HEK293 (cell line): ENCODE data around the gene CPNE4.

Experiments used
- CTCF ChIA-PET: fragments of 350-600 bp; formaldehyde crosslinking; extraction: SDS; loops from one replicate; lab custom pipeline; 2021; ENCODE audit warnings: antibody characterized with exemption; lab: Yijun Ruan, JAX
- POLR2A ChIA-PET: fragments of 300-600 bp; formaldehyde crosslinking; extraction: SDS; loops from one replicate; lab custom pipeline; 2020; ENCODE audit warnings: antibody characterized with exemption, inconsistent platforms; lab: Yijun Ruan, JAX
- H3K27ac ChIP-seq: fragments of 200-500 bp; sonication (Bioruptor generic); 2 replicates; pipeline ENCODE4 v1.5.1; 2014; ENCODE audit warnings: low read depth, low read length, control low read depth, inconsistent platforms; ENCODE audit errors: extremely low read depth
- H3K36me3 ChIP-seq, 2 experiments: fragments of 200-500 bp in 1 of 2; sonication (Bioruptor generic) in 1 of 2; 1 replicate in 1 of 2; 2 replicates in 1 of 2; pipeline ENCODE4 v1.5.1; 2014 to 2017; ENCODE audit warnings: inconsistent platforms in 2 of 2, low read length in 2 of 2; ENCODE audit not compliant: control insufficient read depth in 2 of 2, insufficient read depth in 1 of 2
- H3K4me1 ChIP-seq: fragments of 200-500 bp; sonication (Bioruptor generic); 2 replicates; pipeline ENCODE4 v1.5.1; 2014; ENCODE audit warnings: mild to moderate bottlenecking, low read length, inconsistent platforms; ENCODE audit not compliant: control insufficient read depth, insufficient read depth
- H3K4me3 ChIP-seq: 2 replicates; pipeline ENCODE4 v1.5.1; 2011; ENCODE audit warnings: low read depth, mild to moderate bottlenecking, control low read depth, low read length, moderate library complexity
- H3K9me3 ChIP-seq: fragments of 200-500 bp; sonication (Bioruptor generic); 2 replicates; pipeline ENCODE4 v1.5.1; 2014; ENCODE audit warnings: low read depth, low read length, inconsistent platforms; ENCODE audit not compliant: control insufficient read depth, insufficient read depth
- ELK4 ChIP-seq: IDR thresholded peaks from 2 replicates; pipeline ENCODE4 v1.6.1; 2011; ENCODE audit warnings: mild to moderate bottlenecking, low read depth, low read length, borderline replicate concordance
- PRDM10 ChIP-seq: fragments of 450-650 bp; formaldehyde crosslinking; IDR thresholded peaks from 2 replicates; pipeline ENCODE4 v1.5.1; 2016; ENCODE audit warnings: missing biosample characterization, missing genetic modification characterization
- SCRT1 ChIP-seq: fragments of 450-650 bp; formaldehyde crosslinking; IDR thresholded peaks from 2 replicates; pipeline ENCODE4 v1.5.1; 2016; ENCODE audit warnings: missing biosample characterization, missing genetic modification characterization, borderline replicate concordance
- SETDB1 ChIP-seq: IDR thresholded peaks from one replicate; pipeline ENCODE4 v1.6.1; 2017; ENCODE audit warnings: mild to moderate bottlenecking, low read length, moderate library complexity, mixed read lengths; ENCODE audit not compliant: insufficient read length
- SP3 ChIP-seq: fragments of 450-650 bp; formaldehyde crosslinking; IDR thresholded peaks from 2 replicates; pipeline ENCODE4 v1.5.1; 2016; ENCODE audit warnings: missing biosample characterization, missing genetic modification characterization
- ZBTB21 ChIP-seq: fragments of 450-650 bp; formaldehyde crosslinking; IDR thresholded peaks from 2 replicates; pipeline ENCODE4 v1.5.1; 2017; ENCODE audit warnings: missing biosample characterization, missing genetic modification characterization
- ZEB2 ChIP-seq: fragments of 450-650 bp; formaldehyde crosslinking; IDR thresholded peaks from 2 replicates; pipeline ENCODE4 v1.5.1; 2016; ENCODE audit warnings: missing biosample characterization, missing genetic modification characterization
- ZFHX2 ChIP-seq: fragments of 450-650 bp; formaldehyde crosslinking; conservative IDR thresholded peaks from 2 replicates; pipeline ENCODE4 v1.5.1; 2016; ENCODE audit warnings: missing biosample characterization, missing genetic modification characterization
- ZNF184 ChIP-seq: fragments of 450-650 bp; IDR thresholded peaks from 2 replicates; pipeline ENCODE4 v1.5.1; 2018; ENCODE audit warnings: missing biosample characterization, mild to moderate bottlenecking, missing genetic modification characterization
- ZNF23 ChIP-seq: fragments of 450-650 bp; formaldehyde crosslinking; IDR thresholded peaks from 2 replicates; pipeline ENCODE4 v1.5.1; 2016; ENCODE audit warnings: missing biosample characterization, missing genetic modification characterization, borderline replicate concordance
- ZNF248 ChIP-seq: fragments of 450-650 bp; formaldehyde crosslinking; IDR thresholded peaks from 2 replicates; pipeline ENCODE4 v1.5.1; 2017; ENCODE audit warnings: missing biosample characterization, missing genetic modification characterization
- ZNF341 ChIP-seq: fragments of 450-650 bp; formaldehyde crosslinking; IDR thresholded peaks from 2 replicates; pipeline ENCODE4; 2016; ENCODE audit warnings: low read depth, missing biosample characterization, missing genetic modification characterization
- ZNF354C ChIP-seq: fragments of 450-650 bp; formaldehyde crosslinking; IDR thresholded peaks from 2 replicates; pipeline ENCODE4 v1.5.1; 2016; ENCODE audit warnings: missing biosample characterization, missing genetic modification characterization, low read depth, borderline replicate concordance
- ZNF391 ChIP-seq: fragments of 450-650 bp; formaldehyde crosslinking; IDR thresholded peaks from 2 replicates; pipeline ENCODE4 v1.5.1; 2016; ENCODE audit warnings: low read depth, missing biosample characterization, missing genetic modification characterization, borderline replicate concordance
- ZNF394 ChIP-seq: fragments of 450-650 bp; formaldehyde crosslinking; IDR thresholded peaks from 2 replicates; pipeline ENCODE4 v1.5.1; 2016; ENCODE audit warnings: missing biosample characterization, missing genetic modification characterization, mild to moderate bottlenecking, moderate library complexity, borderline replicate concordance
- ZNF416 ChIP-seq: fragments of 450-650 bp; formaldehyde crosslinking; IDR thresholded peaks from 2 replicates; pipeline ENCODE4 v1.5.1; 2016; ENCODE audit warnings: missing biosample characterization, missing genetic modification characterization
- ZNF48 ChIP-seq: fragments of 450-650 bp; formaldehyde crosslinking; IDR thresholded peaks from 2 replicates; pipeline ENCODE4 v1.5.1; 2016; ENCODE audit warnings: missing biosample characterization, missing genetic modification characterization
- ZNF521 ChIP-seq: fragments of 450-650 bp; formaldehyde crosslinking; IDR thresholded peaks from 2 replicates; pipeline ENCODE4 v1.5.1; 2017; ENCODE audit warnings: missing biosample characterization, mild to moderate bottlenecking, missing genetic modification characterization
- ZNF558 ChIP-seq: fragments of 450-650 bp; formaldehyde crosslinking; IDR thresholded peaks from 2 replicates; pipeline ENCODE4 v1.5.1; 2016; ENCODE audit warnings: missing biosample characterization, missing genetic modification characterization
- ZNF580 ChIP-seq: fragments of 450-650 bp; formaldehyde crosslinking; IDR thresholded peaks from 2 replicates; pipeline ENCODE4 v1.5.1; 2016; ENCODE audit warnings: missing biosample characterization, missing genetic modification characterization
- ZNF596 ChIP-seq: fragments of 450-650 bp; IDR thresholded peaks from 2 replicates; pipeline ENCODE4 v1.5.0; 2018; ENCODE audit warnings: missing biosample characterization, mild to moderate bottlenecking, missing genetic modification characterization, moderate library complexity
- ZNF626 ChIP-seq: fragments of 450-650 bp; sonication (Bioruptor Pico); formaldehyde crosslinking; IDR thresholded peaks from 2 replicates; pipeline ENCODE4 v1.5.1; 2018; ENCODE audit warnings: missing biosample characterization, missing genetic modification characterization, inconsistent platforms
- ZNF670 ChIP-seq: fragments of 450-650 bp; formaldehyde crosslinking; IDR thresholded peaks from 2 replicates; pipeline ENCODE4 v1.5.1; 2016; ENCODE audit warnings: missing biosample characterization, missing genetic modification characterization, low read depth
- ZNF704 ChIP-seq: fragments of 450-650 bp; formaldehyde crosslinking; IDR thresholded peaks from 2 replicates; pipeline ENCODE4 v1.5.1; 2016; ENCODE audit warnings: missing biosample characterization, missing genetic modification characterization
- ZNF707 ChIP-seq: fragments of 450-650 bp; formaldehyde crosslinking; IDR thresholded peaks from 2 replicates; pipeline ENCODE4 v1.5.1; 2016; ENCODE audit warnings: missing biosample characterization, missing genetic modification characterization
- ZNF76 ChIP-seq: fragments of 450-650 bp; formaldehyde crosslinking; IDR thresholded peaks from 2 replicates; pipeline ENCODE4; 2016; ENCODE audit warnings: low read depth, missing biosample characterization, missing genetic modification characterization, borderline replicate concordance
- ZSCAN4 ChIP-seq: fragments of 450-650 bp; formaldehyde crosslinking; IDR thresholded peaks from 2 replicates; pipeline ENCODE4 v1.5.1; 2017; ENCODE audit warnings: missing biosample characterization, missing genetic modification characterization
- ZXDB ChIP-seq: fragments of 450-650 bp; formaldehyde crosslinking; IDR thresholded peaks from 2 replicates; pipeline ENCODE4 v1.5.1; 2016; ENCODE audit warnings: missing biosample characterization, missing genetic modification characterization
- TF ChIP-seq, protein P1 (sequence below): fragments of 450-650 bp; formaldehyde crosslinking; IDR thresholded peaks from 2 replicates; pipeline ENCODE4 v1.5.1; 2016; ENCODE audit warnings: missing biosample characterization, missing genetic modification characterization
- TF ChIP-seq, protein P2 (sequence below): fragments of 450-650 bp; formaldehyde crosslinking; IDR thresholded peaks from 2 replicates; pipeline ENCODE4 v1.5.1; 2016; ENCODE audit warnings: missing biosample characterization, missing genetic modification characterization

Gene CPNE4

DNA sequence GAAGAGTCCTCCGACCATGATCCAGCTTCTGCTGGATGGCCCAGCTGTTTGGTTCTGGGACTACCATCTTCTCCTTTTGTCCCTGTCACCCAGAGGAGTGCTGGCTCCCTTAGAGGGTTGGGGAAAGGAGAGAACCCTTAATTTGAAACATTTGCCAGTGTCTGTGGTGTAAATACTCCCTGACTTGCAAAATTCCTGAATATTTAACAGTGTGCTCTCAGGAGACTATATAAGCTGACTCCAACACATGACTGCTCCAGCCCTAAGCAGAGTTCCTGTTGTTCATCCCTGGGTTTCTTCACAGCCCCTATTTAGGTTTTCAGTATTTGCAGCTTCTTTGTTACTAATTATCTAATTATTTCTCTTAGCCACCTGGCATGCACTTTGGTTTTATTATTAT, 133.1 kb downstream of the CPNE4 start:
- POLR2A ChIA-PET: no interaction called here
- CTCF ChIA-PET: interaction anchor here (0.6 kb wide), 1 partner anchor 75 kb away, joined by 3 read pairs; no protein-coding TSS in a partner anchor
- H3K9me3 ChIP-seq: no peaks in the 10 kb centered on the region

DNA sequence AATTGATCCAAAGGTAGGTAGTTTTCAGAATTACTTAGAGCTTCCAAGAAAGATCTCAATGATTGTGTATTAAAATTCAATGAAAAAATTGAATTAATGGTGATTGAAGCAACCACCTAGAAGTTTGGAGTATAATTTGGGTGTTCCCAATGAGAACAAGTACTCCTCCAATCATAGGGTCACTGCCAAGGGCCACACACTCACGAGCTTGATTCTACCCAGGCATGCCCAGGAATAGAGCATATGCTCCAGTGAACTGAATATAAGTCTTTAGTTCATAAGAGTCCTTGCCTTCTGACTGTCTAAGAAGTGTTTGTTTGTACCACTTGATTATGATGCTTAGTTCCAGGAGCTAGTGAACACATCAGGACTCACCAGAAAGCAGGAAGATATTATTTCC, 133.9 kb downstream of the CPNE4 start:
- ChIA-PET CTCF (interaction anchor here (0.5 to 1.0 kb wide), 2 partner anchors 8 to 352 kb away, joined by 3 to 4 read pairs; no protein-coding TSS in a partner anchor), POLR2A (no interaction called here)
- Histone ChIP-seq H3K4me1 (no peaks in the 10 kb centered on the region), H3K27ac (no peak overlapping the region), H3K4me3 (no peak overlapping the region), H3K36me3 (no peaks in the 10 kb centered on the region), H3K9me3 (no peaks in the 10 kb centered on the region)
- TF ChIP-seq ZNF626 (tag by site-specific recombination) (no peak), ZNF670 (tag by site-specific recombination) (no peak), ELK4 (no peak), ZNF704 (tag by site-specific recombination) (no peak), SETDB1 (no peak), SCRT1 (tag by site-specific recombination) (no peak), ZNF391 (tag by site-specific recombination) (no peak), PRDM10 (tag by site-specific recombination) (no peak), ZNF48 (no peak), ZXDB (tag by site-specific recombination) (no peak)
- TF ChIP-seq, protein P1, sequence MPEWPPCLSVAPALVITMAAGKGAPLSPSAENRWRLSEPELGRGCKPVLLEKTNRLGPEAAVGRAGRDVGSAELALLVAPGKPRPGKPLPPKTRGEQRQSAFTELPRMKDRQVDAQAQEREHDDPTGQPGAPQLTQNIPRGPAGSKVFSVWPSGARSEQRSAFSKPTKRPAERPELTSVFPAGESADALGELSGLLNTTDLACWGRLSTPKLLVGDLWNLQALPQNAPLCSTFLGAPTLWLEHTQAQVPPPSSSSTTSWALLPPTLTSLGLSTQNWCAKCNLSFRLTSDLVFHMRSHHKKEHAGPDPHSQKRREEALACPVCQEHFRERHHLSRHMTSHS (tag by site-specific recombination): no peak
- TF ChIP-seq, protein P2, sequence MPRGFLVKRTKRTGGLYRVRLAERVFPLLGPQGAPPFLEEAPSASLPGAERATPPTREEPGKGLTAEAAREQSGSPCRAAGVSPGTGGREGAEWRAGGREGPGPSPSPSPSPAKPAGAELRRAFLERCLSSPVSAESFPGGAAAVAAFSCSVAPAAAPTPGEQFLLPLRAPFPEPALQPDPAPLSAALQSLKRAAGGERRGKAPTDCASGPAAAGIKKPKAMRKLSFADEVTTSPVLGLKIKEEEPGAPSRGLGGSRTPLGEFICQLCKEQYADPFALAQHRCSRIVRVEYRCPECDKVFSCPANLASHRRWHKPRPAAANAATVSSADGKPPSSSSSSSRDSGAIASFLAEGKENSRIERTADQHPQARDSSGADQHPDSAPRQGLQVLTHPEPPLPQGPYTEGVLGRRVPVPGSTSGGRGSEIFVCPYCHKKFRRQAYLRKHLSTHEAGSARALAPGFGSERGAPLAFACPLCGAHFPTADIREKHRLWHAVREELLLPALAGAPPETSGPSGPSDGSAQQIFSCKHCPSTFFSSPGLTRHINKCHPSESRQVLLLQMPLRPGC (tag by site-specific recombination): no peak

More for the DNA sequence above, 133.1 kb downstream of the CPNE4 start:
- Histone ChIP-seq H3K27ac (no peak overlapping the region), H3K36me3 (no peaks in the 10 kb centered on the region), H3K4me1 (no peaks in the 10 kb centered on the region)
- TF ChIP-seq ZNF341 (no peak), SP3 (tag by site-specific recombination) (no peak), ZNF76 (no peak), ZNF248 (no peak), ZEB2 (tag by site-specific recombination) (no peak), ZFHX2 (no peak), ZNF23 (no peak), ZNF704 (tag by site-specific recombination) (no peak), ZNF626 (tag by site-specific recombination) (no peak), ZNF596 (tag by site-specific recombination) (no peak), ZNF184 (tag by site-specific recombination) (no peak), ZNF354C (no peak), ZSCAN4 (tag by site-specific recombination) (no peak), ZNF394 (tag by site-specific recombination) (no peak), ZNF580 (tag by site-specific recombination) (no peak), ZNF521 (tag by site-specific recombination) (no peak), ZNF707 (tag by site-specific recombination) (no peak), ZNF416 (no peak), ZBTB21 (no peak), ZNF558 (tag by site-specific recombination) (no peak)
- TF ChIP-seq, all 188 proteins: peak for 0
- H3K4me3 ChIP-seq: no peak overlapping the region
